ENCODE measurements around the gene TSC22D4. TPM values are rescaled to one million over a fixed set of nuclear protein-coding genes. Genes with fewer than 3 reads are reported as not detected.

The TSC22D4 gene
- total RNA-seq, 2 experiments from 2014 or later = 38.5 to 75.4 TPM

DNA sequence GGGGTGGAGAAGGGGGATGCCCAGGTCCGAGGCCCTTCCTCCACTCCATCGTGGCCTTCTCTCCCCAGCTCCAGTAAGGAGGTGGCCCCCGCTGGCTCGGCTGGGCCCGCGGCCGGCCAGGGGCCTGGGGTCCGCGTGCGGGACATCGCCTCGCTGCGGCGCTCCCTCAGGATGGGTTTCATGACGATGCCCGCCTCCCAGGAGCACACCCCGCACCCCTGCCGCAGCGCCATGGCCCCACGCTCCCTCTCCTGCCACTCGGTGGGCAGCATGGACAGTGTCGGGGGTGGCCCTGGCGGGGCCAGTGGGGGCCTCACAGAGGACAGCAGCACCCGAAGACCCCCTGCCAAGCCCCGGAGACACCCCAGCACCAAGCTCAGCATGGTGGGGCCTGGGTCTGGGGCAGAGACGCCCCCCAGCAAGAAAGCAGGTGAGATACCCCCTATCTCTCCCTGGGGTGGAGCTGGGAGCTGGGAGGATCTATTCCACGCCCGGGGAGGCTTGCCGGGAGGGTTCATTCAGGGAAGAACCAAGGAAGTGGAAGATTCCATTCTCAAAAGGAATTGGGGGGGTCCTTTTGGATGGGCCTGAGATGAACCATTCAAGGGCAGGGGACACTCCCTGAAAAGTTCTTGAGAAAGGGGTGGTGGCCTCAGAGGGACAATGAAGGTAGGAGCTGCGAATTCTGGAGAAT is 7.9 kb upstream of the TSC22D4 start:
- no peaks in the 10 kb centered on the region for H3K79me2 ChIP-seq (ENCODE audit: insufficient read depth, low read depth, low read length)
- no peaks in the 10 kb centered on the region for H3K9me2 ChIP-seq (ENCODE audit: insufficient read depth, low read length)
- no peaks in the 10 kb centered on the region for H3K36me3 ChIP-seq (ENCODE audit: insufficient read depth, low read length)
- H4K20me1 ChIP-seq (ENCODE audit: insufficient read depth, low read length) = no peaks in the 10 kb centered on the region
- DNase-seq (ENCODE audit: low spot score) = no peak
- H3K4me2 ChIP-seq (ENCODE audit: low read length) = no peak overlapping the region
- no TSS peak for BruUV-seq (replicated peaks)
- no peak overlapping the region for H2AFZ ChIP-seq (ENCODE audit: low read length)
- intact Hi-C loops (cut with micrococcal nuclease; ENCODE audit: unreplicated experiment) = no loop called here
- no peak overlapping the region for H3K27ac ChIP-seq (ENCODE audit: low read depth, low read length, poor library complexity, severe bottlenecking)
- no peaks in the 10 kb centered on the region for H3K9me3 ChIP-seq (ENCODE audit: low read length)
- H3K4me3 ChIP-seq (ENCODE audit: low read depth, low read length, poor library complexity, severe bottlenecking) = no peak overlapping the region
- no peak for TF ChIP-seq EZH2phosphoT487 (IDR thresholded peaks at IDR 0.05; ENCODE audit: borderline replicate concordance, low read depth, low read length)
- TF ChIP-seq, protein P1, sequence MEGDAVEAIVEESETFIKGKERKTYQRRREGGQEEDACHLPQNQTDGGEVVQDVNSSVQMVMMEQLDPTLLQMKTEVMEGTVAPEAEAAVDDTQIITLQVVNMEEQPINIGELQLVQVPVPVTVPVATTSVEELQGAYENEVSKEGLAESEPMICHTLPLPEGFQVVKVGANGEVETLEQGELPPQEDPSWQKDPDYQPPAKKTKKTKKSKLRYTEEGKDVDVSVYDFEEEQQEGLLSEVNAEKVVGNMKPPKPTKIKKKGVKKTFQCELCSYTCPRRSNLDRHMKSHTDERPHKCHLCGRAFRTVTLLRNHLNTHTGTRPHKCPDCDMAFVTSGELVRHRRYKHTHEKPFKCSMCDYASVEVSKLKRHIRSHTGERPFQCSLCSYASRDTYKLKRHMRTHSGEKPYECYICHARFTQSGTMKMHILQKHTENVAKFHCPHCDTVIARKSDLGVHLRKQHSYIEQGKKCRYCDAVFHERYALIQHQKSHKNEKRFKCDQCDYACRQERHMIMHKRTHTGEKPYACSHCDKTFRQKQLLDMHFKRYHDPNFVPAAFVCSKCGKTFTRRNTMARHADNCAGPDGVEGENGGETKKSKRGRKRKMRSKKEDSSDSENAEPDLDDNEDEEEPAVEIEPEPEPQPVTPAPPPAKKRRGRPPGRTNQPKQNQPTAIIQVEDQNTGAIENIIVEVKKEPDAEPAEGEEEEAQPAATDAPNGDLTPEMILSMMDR (conservative IDR thresholded peaks at IDR 0.05; ENCODE audit: low read length) = no peak
- POLR2A ChIA-PET = no interaction called here
- CTCF ChIA-PET (ENCODE audit: unreplicated experiment) = no interaction called here
- peaks cover 17% of the 10 kb centered on the region for H3K4me1 ChIP-seq (ENCODE audit: insufficient read depth, low read length, poor library complexity, severe bottlenecking)

DNA sequence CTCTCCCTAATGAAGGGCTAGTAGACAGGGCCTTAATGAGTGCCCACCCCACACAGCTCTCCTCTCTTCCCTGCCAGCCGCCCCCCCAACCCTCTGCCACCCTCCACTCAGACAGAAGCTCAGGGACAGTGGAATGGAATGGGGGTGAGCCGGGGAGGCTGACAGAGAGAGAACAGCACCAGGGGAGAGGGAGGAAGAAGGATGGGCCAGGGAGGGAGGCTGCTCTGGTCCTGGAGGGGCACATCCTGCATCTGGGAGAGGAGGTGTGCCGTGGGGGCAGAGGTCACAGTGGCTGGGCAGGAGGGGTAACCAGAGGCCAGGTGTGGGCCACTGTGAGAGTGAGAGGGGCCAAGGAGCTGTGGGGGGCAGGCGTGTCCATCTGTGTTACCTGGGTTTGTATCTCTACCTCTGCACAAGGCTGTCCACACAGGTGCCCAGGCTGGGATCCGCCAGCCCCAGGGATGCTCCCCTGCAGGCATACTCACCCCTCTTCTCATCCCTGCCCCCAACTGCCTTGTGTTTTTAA is 7.2 kb upstream of the TSC22D4 start:
- no peaks in the 10 kb centered on the region for H3K9me2 ChIP-seq (ENCODE audit: insufficient read depth, low read length)
- no peaks in the 10 kb centered on the region for H3K9me3 ChIP-seq (ENCODE audit: low read length)
- no peaks in the 10 kb centered on the region for H3K79me2 ChIP-seq (ENCODE audit: insufficient read depth, low read depth, low read length)
- TF ChIP-seq, protein P1 (conservative IDR thresholded peaks at IDR 0.05; ENCODE audit: low read length) = no peak
- TF ChIP-seq EZH2phosphoT487 (IDR thresholded peaks at IDR 0.05; ENCODE audit: borderline replicate concordance, low read depth, low read length) = no peak
- DNase-seq (ENCODE audit: low spot score) = no peak
- H3K4me3 ChIP-seq (ENCODE audit: low read depth, low read length, poor library complexity, severe bottlenecking) = no peak overlapping the region
- BruUV-seq (replicated peaks) = no TSS peak
- no peak overlapping the region for H3K27ac ChIP-seq (ENCODE audit: low read depth, low read length, poor library complexity, severe bottlenecking)
- intact Hi-C loops (cut with micrococcal nuclease; ENCODE audit: unreplicated experiment) = no loop called here
- no peak overlapping the region for H2AFZ ChIP-seq (ENCODE audit: low read length)
- ChIA-PET POLR2A (no interaction called here), CTCF (ENCODE audit: unreplicated experiment) (no interaction called here)
- no peaks in the 10 kb centered on the region for H3K36me3 ChIP-seq (ENCODE audit: insufficient read depth, low read length)
- peaks cover 17% of the 10 kb centered on the region for H3K4me1 ChIP-seq (ENCODE audit: insufficient read depth, low read length, poor library complexity, severe bottlenecking)
- H4K20me1 ChIP-seq (ENCODE audit: insufficient read depth, low read length) = no peaks in the 10 kb centered on the region
- H3K4me2 ChIP-seq (ENCODE audit: low read length) = no peak overlapping the region

DNA sequence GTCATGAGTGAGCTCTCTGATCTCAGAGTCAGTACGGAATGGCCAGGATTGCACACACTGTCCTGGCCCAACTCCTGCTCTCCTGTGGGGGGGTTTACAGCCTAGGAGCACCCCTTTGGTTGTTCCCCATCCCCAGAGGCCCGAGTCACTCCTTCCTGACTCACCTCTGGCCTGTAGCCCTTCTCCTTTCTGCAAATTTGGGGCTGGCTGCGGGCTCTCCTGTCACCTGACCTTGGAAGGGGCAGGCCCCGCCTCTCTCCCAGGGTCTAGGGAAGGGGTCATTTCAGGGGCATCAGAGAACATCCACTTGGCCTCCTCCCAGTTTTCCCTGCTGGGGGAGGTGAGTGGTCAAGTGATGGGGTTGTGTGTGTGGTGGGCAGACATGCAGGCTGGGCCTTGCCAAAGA is 6.5 kb upstream of the TSC22D4 start:
- Histone ChIP-seq H2AFZ (ENCODE audit: low read length) (no peak overlapping the region), H3K9me2 (ENCODE audit: insufficient read depth, low read length) (no peaks in the 10 kb centered on the region), H3K4me2 (ENCODE audit: low read length) (no peak overlapping the region), H3K27ac (ENCODE audit: low read depth, low read length, poor library complexity, severe bottlenecking) (no peak overlapping the region), H3K4me3 (ENCODE audit: low read depth, low read length, poor library complexity, severe bottlenecking) (no peak overlapping the region), H3K9me3 (ENCODE audit: low read length) (no peaks in the 10 kb centered on the region), H3K4me1 (ENCODE audit: insufficient read depth, low read length, poor library complexity, severe bottlenecking) (peaks cover 16% of the 10 kb centered on the region), H3K36me3 (ENCODE audit: insufficient read depth, low read length) (no peaks in the 10 kb centered on the region), H4K20me1 (ENCODE audit: insufficient read depth, low read length) (no peaks in the 10 kb centered on the region), H3K79me2 (ENCODE audit: insufficient read depth, low read depth, low read length) (no peaks in the 10 kb centered on the region)
- DNase-seq (ENCODE audit: low spot score) = no peak
- ChIA-PET CTCF (ENCODE audit: unreplicated experiment) (no interaction called here), POLR2A (interaction anchor here (0.6 kb wide), 1 partner anchor 10 kb away, joined by 4 read pairs; no protein-coding TSS in a partner anchor)
- intact Hi-C loops (cut with micrococcal nuclease; ENCODE audit: unreplicated experiment) = no loop called here
- BruUV-seq (replicated peaks) = no TSS peak
- TF ChIP-seq EZH2phosphoT487 (IDR thresholded peaks at IDR 0.05; ENCODE audit: borderline replicate concordance, low read depth, low read length) = no peak
- TF ChIP-seq, protein P1 (conservative IDR thresholded peaks at IDR 0.05; ENCODE audit: low read length) = no peak

Measured in OCI-LY7 (cell line).